HTR-8/SVneo (cell line): ENCODE results near the gene CYP1A1.
A peak's percentile ranks its signal among the peaks of the same experiment; 100 is the strongest.

ENCODE experiments used
- DNase-seq: peaks from one replicate; pipeline ENCODE4 v3.0.0; 2011; ENCODE audit warnings: low spot score, mixed read lengths; ENCODE audit not compliant: insufficient read length
- FAIRE-seq: peaks from 2 replicates; lab custom pipeline; 2011; peaks lifted over from hg19 to GRCh38; lab: Jason Lieb, UNC

CYP1A1 gene, protein sequence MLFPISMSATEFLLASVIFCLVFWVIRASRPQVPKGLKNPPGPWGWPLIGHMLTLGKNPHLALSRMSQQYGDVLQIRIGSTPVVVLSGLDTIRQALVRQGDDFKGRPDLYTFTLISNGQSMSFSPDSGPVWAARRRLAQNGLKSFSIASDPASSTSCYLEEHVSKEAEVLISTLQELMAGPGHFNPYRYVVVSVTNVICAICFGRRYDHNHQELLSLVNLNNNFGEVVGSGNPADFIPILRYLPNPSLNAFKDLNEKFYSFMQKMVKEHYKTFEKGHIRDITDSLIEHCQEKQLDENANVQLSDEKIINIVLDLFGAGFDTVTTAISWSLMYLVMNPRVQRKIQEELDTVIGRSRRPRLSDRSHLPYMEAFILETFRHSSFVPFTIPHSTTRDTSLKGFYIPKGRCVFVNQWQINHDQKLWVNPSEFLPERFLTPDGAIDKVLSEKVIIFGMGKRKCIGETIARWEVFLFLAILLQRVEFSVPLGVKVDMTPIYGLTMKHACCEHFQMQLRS

DNA sequence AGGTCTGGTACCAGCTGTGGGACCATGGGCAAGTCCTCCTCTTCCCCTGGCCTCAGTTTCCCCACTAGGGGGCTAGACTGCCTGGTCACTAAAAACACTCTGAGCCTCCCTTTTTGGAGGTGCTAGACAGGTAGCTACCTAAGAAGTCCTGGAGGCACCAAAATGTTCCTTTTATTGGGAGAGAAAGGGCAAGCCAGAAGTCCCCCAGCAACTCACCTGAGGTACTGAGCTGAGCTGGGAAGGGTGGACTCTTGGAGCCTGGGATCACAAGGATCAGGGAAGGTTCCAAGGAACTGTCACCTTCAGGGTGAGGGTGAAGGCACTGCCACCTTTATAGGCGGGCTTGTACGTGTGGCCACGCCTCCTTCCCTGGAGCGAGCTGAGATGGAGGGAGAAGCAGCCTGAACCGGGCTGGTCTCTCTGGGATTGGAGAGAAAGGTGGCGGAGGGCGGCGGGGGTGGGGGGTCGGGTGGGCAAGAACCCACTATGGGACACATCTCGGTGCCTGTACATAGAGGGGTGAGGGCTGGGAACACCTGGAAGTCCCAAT is at the start of gene CYP1A1:
Gene CYP1A1 (minus strand): TSS at position 304 of the 550 bp plus-strand sequence. CDS start 2,431 bp downstream, outside the sequence.
- peak; percentile 47 for DNase-seq
- peak; percentile 13 for FAIRE-seq

DNA sequence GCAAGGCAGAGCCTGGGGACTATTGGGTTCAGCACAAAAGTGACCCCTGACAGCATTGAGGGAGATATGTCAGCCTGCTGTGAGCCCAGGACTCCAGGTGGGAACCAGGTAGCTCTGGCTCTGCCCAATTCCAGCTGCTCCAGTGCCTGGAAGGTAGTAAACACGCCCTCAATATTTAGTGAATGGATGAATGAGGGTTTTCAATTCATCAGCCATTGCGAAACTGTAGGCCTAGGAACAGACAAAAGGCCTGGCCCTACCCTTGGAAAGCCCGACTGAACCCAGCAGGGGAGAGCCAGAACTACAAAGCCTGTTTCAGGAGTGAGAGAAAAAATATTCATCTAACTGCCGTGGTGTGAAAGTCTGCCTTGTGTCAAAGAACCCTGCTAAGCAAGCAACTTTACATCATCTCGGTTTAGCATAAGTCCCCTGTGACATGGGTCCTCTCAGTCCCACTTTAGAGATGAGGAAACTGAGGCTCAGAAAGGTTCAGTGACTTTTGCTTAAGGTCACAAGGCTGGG is 48.5 kb upstream of the CYP1A1 start:
- FAIRE-seq (no peak), DNase-seq (no peak)

DNA sequence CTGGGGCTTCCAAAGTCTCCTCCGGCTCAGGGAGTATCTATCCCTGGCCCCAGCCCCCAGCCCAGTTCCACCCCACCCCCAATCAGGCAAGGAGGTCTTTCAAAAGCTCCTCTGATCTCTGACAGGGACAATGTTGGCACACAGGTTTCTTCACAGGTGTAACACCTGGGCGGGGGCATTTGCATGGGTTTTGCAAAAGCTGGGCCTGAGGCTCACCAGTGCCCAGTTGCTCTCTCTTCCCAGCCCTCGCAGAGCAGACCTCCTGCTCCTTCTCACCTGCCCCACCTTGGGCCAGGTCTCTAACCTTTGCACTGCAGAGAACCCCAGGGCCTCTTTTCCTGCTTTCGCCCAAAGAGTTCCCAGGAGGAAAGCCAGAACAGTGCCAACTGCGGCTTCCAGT is 48.0 kb upstream of the CYP1A1 start:
- no peak for FAIRE-seq
- DNase-seq: no peak

DNA sequence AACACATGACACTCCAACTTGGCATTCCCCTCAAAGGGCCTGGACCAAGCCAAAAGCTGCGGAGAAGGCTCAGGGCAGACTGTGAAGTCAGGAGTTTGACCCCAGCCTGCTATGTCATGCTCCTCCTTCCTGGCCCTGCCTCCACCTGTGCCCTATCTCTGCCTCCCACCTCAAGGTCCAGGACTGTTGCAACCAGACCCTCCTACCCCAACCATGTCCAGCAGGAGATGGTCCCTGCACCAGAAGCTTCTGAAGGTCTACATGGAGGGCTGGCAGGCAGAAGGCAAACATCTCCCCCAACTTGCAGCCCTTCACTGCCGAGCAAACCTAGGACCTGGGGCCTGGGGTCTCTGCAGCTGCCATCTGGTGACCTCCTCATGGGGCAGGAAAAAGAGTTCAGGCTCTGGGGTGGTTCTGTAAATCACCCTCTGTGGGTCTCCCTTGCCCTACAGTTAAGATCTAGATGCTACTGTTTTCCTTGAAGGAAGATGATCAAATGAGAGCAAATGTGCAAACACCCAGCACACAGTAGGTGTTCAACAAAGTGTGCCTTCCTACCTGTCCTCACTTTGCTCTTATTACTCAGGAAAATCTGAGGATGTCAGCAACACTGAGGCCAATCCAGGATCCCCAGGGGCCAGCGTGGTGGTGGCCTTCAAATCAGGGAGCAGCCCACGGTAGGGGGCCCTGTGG is 45.0 kb upstream of the CYP1A1 start:
- DNase-seq: no peak
- no peak for FAIRE-seq

DNA sequence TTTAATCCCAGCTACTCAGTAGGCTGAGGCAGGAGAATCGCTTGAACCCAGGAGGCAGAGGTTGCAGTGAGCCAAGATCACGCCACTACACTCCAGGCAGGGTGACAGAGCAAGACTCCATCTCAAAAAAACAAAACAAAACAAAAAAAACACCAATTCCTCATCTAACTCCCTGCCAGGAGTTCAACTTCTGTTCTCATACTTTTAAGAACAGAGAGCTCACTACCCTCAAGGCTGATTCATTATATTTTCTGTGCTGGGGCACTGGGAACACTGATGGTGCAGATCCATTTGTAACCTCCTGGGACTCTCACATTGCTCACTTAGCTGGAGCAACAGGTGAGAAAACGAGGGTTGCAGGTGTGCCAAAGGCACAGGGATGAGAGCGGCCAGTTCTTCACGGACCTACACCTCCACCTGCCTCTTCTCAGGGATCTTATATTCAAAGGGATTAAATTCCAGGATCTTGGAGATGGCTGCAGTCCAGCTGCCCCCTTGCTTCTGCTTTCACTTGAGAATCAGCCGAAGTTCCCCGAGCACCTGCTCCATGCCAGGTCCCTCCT is 44.2 kb upstream of the CYP1A1 start:
- no peak for DNase-seq
- FAIRE-seq: no peak

DNA sequence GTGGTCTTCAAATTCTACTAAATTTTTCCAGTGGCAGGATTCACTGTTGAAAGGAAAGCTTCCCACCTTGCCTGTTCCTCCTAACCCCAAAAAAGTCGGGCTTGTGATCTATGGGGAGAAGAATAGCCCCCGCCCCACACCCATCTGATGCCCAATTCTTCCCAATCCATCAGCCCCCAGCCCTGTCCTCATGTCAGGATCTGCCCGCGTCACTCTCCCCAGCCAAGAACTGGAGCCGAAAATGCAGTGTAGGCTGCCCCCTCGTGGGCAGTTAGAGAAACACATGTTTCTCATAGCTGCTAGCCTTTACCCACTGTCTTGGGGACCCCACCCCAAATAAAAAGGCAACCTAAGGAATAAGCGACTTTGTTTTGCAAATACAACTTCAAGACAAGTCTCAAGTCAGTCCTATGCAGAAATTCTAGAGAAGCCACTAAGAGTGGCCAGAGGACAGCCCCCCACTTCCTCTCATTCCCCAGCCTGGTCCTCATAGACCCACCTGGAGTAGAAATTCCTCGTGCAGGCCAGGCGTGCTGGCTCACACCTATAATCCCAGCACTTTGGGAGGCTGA is 43.5 kb upstream of the CYP1A1 start:
- DNase-seq (peak; percentile 77), FAIRE-seq (peak; percentile 74)

DNA sequence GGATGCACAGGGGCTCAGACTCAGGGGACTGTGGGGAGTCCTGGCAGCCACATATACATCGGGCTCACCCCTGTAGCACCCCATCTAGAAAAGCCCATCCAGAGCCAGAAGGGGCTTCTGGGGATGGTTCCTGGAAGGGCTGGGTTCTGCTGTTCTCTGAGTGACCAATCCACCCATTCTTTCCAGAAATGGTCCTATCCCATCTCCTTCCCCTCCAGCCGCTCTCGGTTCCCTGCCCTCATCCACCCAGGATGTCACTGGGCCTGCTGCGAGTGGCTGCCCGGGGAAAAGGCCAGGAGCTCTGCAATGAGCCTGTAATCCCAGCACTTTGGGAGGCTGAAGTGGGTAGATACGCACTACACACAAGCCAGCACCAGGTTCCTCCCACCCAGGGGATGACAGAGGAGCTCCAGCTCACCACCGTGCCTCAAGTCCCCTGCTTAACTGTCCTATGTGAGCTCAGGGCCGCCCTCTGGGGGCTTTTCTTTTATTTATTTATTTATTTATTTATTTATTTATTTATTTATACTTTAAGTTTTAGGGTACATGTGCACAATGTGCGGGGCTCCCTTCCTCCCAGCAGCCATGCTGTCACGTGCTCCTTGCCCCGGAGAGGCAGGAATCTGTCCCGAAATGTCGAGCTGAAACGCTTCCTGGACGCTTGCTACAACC is 42.9 kb upstream of the CYP1A1 start:
- DNase-seq (no peak), FAIRE-seq (no peak)

DNA sequence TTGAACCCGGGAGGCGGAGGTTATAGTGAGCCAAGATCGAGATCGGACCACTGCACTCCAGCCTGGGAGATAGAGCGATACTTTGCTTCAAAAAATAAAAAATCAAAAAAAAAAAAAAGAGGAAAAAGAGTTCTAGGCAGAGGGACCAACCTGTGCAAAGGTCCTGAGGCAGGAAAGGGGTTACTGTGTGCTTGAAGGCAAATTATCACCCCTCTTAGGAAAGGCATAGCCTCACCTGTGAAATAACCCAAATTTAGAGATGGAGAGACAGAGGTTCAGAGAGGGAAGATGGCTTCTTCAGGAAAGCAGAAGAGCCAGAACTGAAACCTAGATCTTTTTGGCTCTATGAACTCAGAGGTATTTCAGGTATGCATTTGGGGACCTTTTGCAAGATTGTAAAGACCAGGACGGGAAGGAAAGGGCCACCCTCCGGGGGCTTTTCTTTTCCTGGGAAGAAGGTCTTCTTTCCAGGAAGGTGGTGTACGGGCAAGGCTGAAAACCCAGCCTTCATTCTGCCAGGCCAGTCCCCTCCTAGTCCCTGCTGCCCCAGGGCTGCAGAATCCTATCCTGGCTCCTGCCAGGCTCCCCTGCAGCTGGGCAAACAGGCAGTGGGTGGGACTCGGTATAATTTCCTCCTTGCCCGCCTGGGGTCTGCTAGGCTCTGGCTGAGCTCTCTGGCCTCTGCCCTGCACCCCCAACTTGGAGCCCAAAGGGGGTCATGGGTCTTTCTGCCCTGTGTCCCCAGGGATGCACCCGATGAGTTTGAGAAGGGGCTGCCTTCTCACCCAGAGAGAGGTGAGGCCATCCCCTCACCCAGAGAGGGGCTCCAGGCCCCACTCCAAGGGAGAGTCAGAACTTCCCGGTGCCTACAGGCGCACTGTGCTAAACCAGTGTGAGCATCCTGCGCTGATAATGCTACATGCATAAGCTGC is 42.1 kb upstream of the CYP1A1 start:
- DNase-seq (no peak), FAIRE-seq (no peak)

DNA sequence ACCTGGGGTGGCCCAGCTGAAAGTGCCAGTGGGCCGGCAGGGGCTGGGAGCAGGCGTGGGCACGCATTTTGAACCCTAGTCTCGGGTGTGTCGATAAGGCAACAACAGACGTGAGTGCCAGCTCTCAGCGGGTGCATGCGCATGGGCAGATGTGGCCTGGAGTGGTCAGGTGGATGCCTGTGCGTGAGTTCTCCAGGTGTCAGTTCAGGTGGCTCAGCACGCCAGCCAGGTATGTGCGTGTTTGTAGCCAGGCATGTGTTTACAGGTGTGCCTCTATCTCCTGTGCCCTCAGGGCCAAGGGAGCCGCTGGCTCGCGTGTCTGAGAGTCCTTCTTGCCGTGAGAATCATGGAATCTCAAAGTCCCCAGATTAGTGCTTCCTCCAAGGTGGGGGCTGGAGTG is 38.1 kb upstream of the CYP1A1 start:
- DNase-seq (no peak), FAIRE-seq (no peak)

DNA sequence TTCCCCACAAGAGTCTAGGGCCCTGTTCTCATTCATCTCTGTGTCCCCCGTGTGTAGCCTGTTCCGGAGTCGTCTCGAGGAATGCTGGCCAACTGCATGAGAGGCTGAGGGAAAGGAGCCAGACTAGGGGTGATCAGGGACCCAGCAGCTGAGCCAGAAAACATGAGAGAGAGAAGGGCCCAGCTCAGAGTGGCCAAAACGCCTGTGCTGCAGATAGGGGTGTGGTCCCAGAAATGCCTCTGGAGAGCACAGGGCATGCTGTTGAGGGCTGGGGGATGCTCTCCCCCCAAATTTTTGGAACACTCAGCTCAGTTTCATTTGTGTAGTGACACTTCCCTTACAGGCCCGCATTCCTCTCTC is 37.4 kb upstream of the CYP1A1 start:
- no peak for FAIRE-seq
- no peak for DNase-seq

DNA sequence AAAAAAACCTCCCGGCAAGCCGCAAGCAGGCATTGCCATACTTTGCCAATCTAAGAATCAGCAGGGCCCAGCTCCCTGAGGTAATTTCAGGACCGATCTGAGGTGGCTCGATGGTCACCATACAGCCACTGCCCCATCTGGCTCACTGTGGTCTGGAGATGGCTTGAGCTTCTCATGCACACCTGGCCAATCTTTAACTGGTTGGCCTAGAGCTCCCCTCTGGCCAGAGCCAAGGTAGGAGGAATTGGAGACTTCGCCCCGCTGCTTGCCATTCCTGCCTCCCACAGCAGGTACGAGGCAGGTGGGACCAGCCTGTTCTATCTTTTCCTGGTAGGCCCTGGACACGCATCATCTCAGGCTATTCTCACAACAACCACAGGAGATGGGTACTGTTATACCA is 33.4 kb upstream of the CYP1A1 start:
- FAIRE-seq (no peak), DNase-seq (no peak)

DNA sequence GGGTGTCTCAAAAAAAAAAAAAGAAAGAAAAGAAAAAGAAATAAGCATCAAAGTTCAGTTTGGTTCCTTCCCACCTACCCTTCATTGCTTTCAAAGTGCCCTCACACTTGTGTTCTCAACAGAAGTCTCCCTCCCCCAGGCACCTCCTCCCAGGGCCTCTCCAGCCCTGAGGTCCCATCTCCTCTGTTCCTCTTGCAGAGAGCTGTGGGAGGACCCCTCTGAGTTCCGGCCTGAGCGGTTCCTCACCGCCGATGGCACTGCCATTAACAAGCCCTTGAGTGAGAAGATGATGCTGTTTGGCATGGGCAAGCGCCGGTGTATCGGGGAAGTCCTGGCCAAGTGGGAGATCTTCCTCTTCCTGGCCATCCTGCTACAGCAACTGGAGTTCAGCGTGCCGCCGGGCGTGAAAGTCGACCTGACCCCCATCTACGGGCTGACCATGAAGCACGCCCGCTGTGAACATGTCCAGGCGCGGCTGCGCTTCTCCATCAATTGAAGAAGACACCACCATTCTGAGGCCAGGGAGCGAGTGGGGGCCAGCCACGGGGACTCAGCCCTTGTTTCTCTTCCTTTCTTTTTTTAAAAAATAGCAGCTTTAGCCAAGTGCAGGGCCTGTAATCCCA is 29.4 kb upstream of the CYP1A1 start:
- no peak for FAIRE-seq
- no peak for DNase-seq

DNA sequence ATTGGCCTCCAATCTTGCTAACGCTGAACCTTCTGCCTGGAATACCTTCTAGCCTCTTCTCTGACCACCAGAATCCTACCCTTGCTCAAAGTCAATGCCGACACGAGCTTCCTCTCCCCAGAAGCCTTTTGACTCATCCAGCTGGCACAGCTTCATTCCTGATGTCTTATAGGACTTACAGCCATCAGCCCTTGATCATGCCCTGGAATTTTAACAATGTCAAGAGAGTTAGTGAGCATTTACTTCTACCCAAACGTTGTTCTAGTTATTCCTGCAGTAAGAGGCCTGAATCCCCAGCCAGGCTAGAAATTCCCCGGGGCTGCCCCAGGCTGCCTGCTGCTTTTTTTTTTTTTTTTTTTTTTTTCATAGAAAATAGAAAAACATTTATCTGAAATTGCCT is 27.2 kb upstream of the CYP1A1 start:
- no peak for FAIRE-seq
- DNase-seq: peak; percentile 70

DNA sequence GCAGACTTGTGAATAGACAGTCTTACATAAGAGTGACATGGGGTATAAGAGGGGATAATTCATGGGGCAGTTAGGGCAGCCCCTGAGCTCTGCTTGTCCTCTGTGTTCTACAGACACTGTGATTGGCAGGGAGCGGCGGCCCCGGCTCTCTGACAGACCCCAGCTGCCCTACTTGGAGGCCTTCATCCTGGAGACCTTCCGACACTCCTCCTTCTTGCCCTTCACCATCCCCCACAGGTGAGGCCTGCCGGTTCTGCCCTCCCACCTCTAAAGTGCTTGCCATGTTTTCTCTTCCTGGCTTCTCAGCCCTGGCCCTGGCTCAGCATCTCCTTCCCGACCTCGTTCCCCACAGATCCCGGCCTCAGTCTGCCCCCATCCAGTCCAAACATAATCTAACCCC is 26.7 kb upstream of the CYP1A1 start:
- FAIRE-seq (no peak), DNase-seq (no peak)

DNA sequence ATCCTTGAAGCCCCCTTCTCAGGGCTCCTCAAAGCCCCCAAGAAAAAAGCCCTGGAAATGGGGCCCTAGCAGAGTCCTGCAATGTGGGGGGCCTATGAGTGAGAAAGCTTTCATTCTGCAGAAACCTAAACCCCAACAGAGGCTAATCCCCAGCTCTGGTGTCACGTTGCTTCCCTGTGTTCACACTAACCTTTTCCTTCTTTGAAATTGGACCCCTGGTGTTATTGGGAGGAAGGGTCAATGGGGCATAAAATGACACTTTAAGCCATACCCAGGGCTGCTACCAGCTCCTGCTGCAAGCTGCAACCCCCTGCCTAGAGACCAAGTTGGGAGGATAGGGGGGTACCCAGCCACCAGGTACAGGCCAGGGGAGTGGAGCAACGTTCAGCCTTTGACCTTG is 25.4 kb upstream of the CYP1A1 start:
- FAIRE-seq (no peak), DNase-seq (no peak)

DNA sequence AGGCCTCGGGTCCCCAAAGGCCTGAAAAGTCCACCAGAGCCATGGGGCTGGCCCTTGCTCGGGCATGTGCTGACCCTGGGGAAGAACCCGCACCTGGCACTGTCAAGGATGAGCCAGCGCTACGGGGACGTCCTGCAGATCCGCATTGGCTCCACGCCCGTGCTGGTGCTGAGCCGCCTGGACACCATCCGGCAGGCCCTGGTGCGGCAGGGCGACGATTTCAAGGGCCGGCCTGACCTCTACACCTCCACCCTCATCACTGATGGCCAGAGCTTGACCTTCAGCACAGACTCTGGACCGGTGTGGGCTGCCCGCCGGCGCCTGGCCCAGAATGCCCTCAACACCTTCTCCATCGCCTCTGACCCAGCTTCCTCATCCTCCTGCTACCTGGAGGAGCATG is 24.5 kb upstream of the CYP1A1 start:
- DNase-seq: no peak
- no peak for FAIRE-seq

DNA sequence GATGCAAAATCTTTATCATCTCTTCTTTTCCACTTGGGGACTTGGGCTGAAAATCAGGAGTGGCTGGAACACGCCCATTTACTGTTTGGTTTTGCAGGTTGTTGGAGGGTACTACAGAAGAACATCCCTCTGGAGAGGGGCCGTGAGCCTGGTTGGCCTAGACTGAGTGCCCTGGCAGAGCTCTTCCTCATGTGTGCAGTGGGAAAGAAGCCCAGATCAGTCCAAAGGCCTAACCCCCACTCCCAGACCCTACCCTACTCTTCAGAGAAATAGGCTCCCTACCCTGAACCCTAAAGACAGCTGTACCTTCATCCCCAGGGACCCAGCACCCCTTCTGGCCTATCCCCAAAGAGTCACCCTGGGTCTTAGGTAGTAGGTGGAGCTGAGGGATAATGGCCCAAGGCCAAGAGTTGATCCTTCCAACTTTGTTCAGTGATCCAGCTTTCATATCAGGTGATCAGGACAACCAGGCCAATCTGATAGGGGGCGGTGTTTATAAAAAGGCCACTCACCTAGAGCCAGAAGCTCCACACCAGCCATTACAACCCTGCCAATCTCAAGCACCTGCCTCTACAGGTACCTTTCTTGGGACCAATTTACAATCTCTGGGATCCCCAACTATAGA is 23.1 kb upstream of the CYP1A1 start, which contains the start of gene CYP1A2:
Gene CYP1A2 (plus strand): TSS at position 524 of the 625 bp plus-strand sequence. CDS start 894 bp downstream, outside the sequence.
- FAIRE-seq (no peak), DNase-seq (no peak)

DNA sequence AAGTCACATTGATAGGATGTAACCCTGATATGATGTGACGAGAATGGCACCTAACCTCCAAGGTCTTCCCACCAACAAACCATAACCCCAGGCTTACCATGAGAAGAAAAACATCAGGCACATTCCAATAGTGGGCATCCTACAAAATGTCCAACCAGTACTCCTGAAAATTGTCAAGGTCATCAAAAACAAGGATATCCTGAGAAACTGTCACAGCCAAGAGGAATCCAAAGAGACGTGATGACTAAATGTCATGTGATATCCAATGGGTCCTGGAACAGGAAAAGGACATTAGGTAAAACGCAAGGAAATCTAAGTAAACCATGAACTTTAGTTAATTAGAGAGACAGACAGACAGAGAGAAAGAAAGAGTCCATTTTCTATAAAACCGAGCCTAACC is 21.1 kb upstream of the CYP1A1 start:
- FAIRE-seq: peak; percentile 28
- DNase-seq: no peak
